Left renal pelvis (tissue), 4 donors: ENCODE results near the gene SUGCT. TPM values are rescaled to one million over a fixed set of nuclear protein-coding genes. Genes with fewer than 3 reads are reported as not detected.

ENCODE experiments used
- DNase-seq, 4 donors: peaks; one replicate each; pipeline ENCODE4 v3.0.0-alpha.2; 2013; ENCODE audit warnings: low read depth in 4 of 4, low spot score in 3 of 4
- polyA plus RNA-seq, 4 donors: library from polyadenylated mRNA; unstranded; fragments of 120-200 nt; gene quantifications; one replicate each; pipeline ENCODE4 v1.2.1, GENCODE V29; 2013; ENCODE audit not compliant: insufficient read length in 4 of 4

The SUGCT gene
- polyA plus RNA-seq, 4 donors: 2.2 to 15.5 (median 9.7) TPM

- DNase-seq: no peak
Observed at GRCh38 chr7:40836218-40836617, 701.4 kb downstream of the SUGCT start.

GRCh38 chr7:40839881-40840280, 705.1 kb downstream of the SUGCT start:
- DNase-seq: no peak

GRCh38 chr7:40840990-40841389, 706.2 kb downstream of the SUGCT start:
- no peak for DNase-seq

- DNase-seq: no peak
Observed at GRCh38 chr7:40842641-40843040, 707.8 kb downstream of the SUGCT start.

- DNase-seq: no peak
Observed at GRCh38 chr7:40843338-40843985, 708.7 kb downstream of the SUGCT start.

GRCh38 chr7:40845943-40846342, 711.1 kb downstream of the SUGCT start:
- DNase-seq: no peak

- no peak for DNase-seq
Observed at GRCh38 chr7:40847921-40848320, 713.1 kb downstream of the SUGCT start.

GRCh38 chr7:40848541-40849221, 713.9 kb downstream of the SUGCT start:
- no peak for DNase-seq

GRCh38 chr7:40850017-40850416, 715.2 kb downstream of the SUGCT start:
- DNase-seq: no peak

GRCh38 chr7:40851001-40851400, 716.2 kb downstream of the SUGCT start:
- DNase-seq: no peak

GRCh38 chr7:40859076-40859475, 724.3 kb downstream of the SUGCT start:
- no peak for DNase-seq

GRCh38 chr7:40859965-40860543, 725.2 kb downstream of the SUGCT start:
- DNase-seq: no peak

- no peak for DNase-seq
Observed at GRCh38 chr7:40865441-40866233, 730.8 kb downstream of the SUGCT start.

- DNase-seq: no peak
Observed at GRCh38 chr7:40866601-40867000, 731.8 kb downstream of the SUGCT start.

GRCh38 chr7:40870108-40870507, 735.3 kb downstream of the SUGCT start:
- no peak for DNase-seq

GRCh38 chr7:40873248-40873647, 738.4 kb downstream of the SUGCT start:
- DNase-seq: no peak

GRCh38 chr7:40874756-40875155, 740.0 kb downstream of the SUGCT start:
- DNase-seq: no peak

- DNase-seq: no peak
Observed at GRCh38 chr7:40876601-40877000, 741.8 kb downstream of the SUGCT start.

GRCh38 chr7:40879941-40880543, 745.2 kb downstream of the SUGCT start:
- no peak for DNase-seq

GRCh38 chr7:40880581-40880980, 745.8 kb downstream of the SUGCT start:
- DNase-seq: no peak

- DNase-seq: no peak
Observed at GRCh38 chr7:40881405-40881926, 746.7 kb downstream of the SUGCT start.
